ENCODE data around the gene CRADD. TPM values are rescaled to one million over a fixed set of nuclear protein-coding genes. Genes with fewer than 3 reads are reported as not detected.

The CRADD gene
- total RNA-seq, 1 donor from 2014 or later = 10.7 TPM

- peaks cover 49% of the 10 kb centered on the region for H3K4me1 Mint-ChIP-seq (ENCODE audit: low read depth)
- no peak for DNase-seq (ENCODE audit: low spot score)
- peaks cover 22% of the 10 kb centered on the region for H3K36me3 Mint-ChIP-seq (ENCODE audit: low read depth)
- intact Hi-C loops (cut with micrococcal nuclease) = loop anchor here (1.0 to 5.0 kb wide), 6 partner anchors 9 to 275 kb away; partner anchors contain the start of gene SOCS2
- peaks cover 19% of the 10 kb centered on the region for H3K9me3 Mint-ChIP-seq
- H3K4me3 Mint-ChIP-seq (ENCODE audit: low read depth) = no peak overlapping the region
- H3K27ac Mint-ChIP-seq = peak overlapping the region; percentile 81
- H3K27me3 Mint-ChIP-seq (ENCODE audit: low read depth) = peaks cover 4% of the 10 kb centered on the region
Measured at GRCh38 chr12:93846936-93847516, 169.9 kb downstream of the CRADD start.

DNA sequence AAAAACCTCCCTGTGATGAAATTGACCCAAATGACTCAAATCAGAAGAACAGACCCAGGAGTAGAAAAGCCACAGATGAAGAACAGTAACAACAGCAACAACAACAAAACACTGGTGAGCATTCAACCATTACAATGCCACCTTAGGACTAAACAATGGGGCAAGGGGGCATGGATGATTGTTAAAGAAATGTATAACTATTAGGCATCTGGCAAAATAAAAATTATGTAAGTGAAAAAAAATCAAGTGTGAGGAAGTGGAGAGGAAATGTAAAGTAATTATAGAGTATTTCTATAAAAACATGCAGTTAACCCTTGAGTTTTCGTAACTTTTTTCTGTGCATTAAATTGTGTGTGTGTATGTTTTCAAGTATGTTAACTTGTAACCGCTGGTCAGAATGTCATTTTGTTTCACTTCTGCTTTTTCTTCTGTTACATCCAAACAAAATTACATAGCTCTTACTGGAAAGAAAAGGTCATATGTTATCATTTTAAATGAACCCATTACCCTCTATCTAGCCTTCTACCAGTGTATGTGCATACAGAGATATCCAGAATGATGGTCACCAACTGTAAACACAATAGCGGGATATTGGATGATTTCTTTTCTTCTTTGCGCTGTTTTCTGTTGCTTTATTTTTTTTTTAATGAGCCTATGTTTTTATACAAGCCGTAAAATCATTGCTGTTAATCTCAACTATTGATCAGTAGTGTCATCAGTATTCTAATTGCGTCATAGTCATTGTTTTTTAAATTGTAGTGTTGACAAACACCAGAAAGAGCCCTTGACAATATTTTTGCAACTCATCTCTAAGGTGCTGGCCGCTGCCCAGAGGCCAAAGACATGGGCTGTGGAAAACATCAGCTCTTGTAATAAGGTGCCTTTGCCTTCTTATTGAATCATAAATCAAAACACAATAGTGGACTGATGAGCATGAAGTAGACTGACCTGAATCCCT is 170.6 kb downstream of the CRADD start:
- peak overlapping the region; percentile 40 for H3K4me3 Mint-ChIP-seq (ENCODE audit: low read depth)
- H3K4me1 Mint-ChIP-seq (ENCODE audit: low read depth) = peaks cover 54% of the 10 kb centered on the region
- intact Hi-C loops (cut with micrococcal nuclease) = loop anchor here (1.0 to 5.0 kb wide), 7 partner anchors 9 to 275 kb away; partner anchors contain the start of genes CRADD and SOCS2
- peak overlapping the region; percentile 81 for H3K27ac Mint-ChIP-seq
- DNase-seq (ENCODE audit: low spot score) = no peak
- H3K9me3 Mint-ChIP-seq = peaks cover 19% of the 10 kb centered on the region
- H3K36me3 Mint-ChIP-seq (ENCODE audit: low read depth) = peaks cover 22% of the 10 kb centered on the region
- no peaks in the 10 kb centered on the region for H3K27me3 Mint-ChIP-seq (ENCODE audit: low read depth)

DNA sequence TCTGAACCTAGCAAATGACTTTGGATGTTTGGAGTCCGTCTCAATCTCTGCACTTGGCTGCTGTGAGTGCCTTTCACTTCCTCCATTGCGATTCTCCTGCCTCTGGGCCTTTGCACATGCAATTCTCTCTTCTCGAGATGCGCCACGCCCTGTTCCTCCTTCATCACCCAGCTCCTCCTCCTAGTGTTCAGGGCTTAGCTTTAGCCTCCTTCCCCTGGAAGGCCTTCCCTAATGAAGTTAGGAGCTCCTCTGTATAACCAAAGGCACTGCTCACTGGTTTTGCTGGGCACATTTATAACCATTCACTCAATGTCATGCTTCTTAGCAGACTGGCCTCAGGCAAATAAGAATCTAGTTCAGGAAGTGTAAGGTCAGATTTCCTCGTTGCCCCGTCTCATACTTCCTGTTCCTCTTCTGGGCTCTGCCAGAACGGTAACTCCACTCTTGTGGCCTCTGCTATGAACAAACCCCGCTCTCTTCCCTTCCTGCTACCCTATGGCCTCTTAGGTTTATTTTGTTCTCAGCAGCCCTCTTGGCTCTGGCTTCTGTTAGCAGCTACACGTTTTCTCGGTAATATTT is 171.4 kb downstream of the CRADD start:
- Mint-ChIP-seq H3K27ac (peak overlapping the region; percentile 60), H3K27me3 (ENCODE audit: low read depth) (no peaks in the 10 kb centered on the region), H3K36me3 (ENCODE audit: low read depth) (peaks cover 22% of the 10 kb centered on the region), H3K9me3 (peaks cover 19% of the 10 kb centered on the region), H3K4me1 (ENCODE audit: low read depth) (peaks cover 59% of the 10 kb centered on the region), H3K4me3 (ENCODE audit: low read depth) (no peak overlapping the region)
- DNase-seq (ENCODE audit: low spot score) = no peak
- intact Hi-C loops (cut with micrococcal nuclease) = loop anchor here (2.0 to 5.0 kb wide), 3 partner anchors 81 to 276 kb away; partner anchors contain the start of genes CRADD and SOCS2

GRCh38 chr12:93849946-93850345 is 172.8 kb downstream of the CRADD start:
- no peak for DNase-seq (ENCODE audit: low spot score)
- H3K4me3 Mint-ChIP-seq (ENCODE audit: low read depth) = no peak overlapping the region
- intact Hi-C loops (cut with micrococcal nuclease) = loop anchor here (2.0 to 5.0 kb wide), 4 partner anchors 83 to 278 kb away; partner anchors contain the start of genes CRADD and SOCS2
- no peak overlapping the region for H3K27ac Mint-ChIP-seq
- H3K36me3 Mint-ChIP-seq (ENCODE audit: low read depth) = peaks cover 22% of the 10 kb centered on the region
- peaks cover 66% of the 10 kb centered on the region for H3K4me1 Mint-ChIP-seq (ENCODE audit: low read depth)
- no peaks in the 10 kb centered on the region for H3K27me3 Mint-ChIP-seq (ENCODE audit: low read depth)
- peaks cover 19% of the 10 kb centered on the region for H3K9me3 Mint-ChIP-seq

- intact Hi-C loops (cut with micrococcal nuclease) = loop anchor here (1.0 to 2.0 kb wide), 2 partner anchors 65 to 252 kb away; no protein-coding TSS in a partner anchor
- H3K4me3 Mint-ChIP-seq (ENCODE audit: low read depth) = no peak overlapping the region
- peaks cover 19% of the 10 kb centered on the region for H3K9me3 Mint-ChIP-seq
- H3K27me3 Mint-ChIP-seq (ENCODE audit: low read depth) = no peaks in the 10 kb centered on the region
- no peak for DNase-seq (ENCODE audit: low spot score)
- peak overlapping the region; percentile 45 for H3K27ac Mint-ChIP-seq
- peaks cover 22% of the 10 kb centered on the region for H3K36me3 Mint-ChIP-seq (ENCODE audit: low read depth)
- H3K4me1 Mint-ChIP-seq (ENCODE audit: low read depth) = peaks cover 71% of the 10 kb centered on the region
Measured at GRCh38 chr12:93850481-93851256, 173.5 kb downstream of the CRADD start.

- DNase-seq (ENCODE audit: low spot score) = peak; percentile 56
- Mint-ChIP-seq H3K4me3 (ENCODE audit: low read depth) (peak overlapping the region; percentile 7), H3K27me3 (ENCODE audit: low read depth) (no peaks in the 10 kb centered on the region), H3K36me3 (ENCODE audit: low read depth) (peaks cover 20% of the 10 kb centered on the region), H3K9me3 (peaks cover 19% of the 10 kb centered on the region), H3K27ac (peak overlapping the region; percentile 45), H3K4me1 (ENCODE audit: low read depth) (peaks cover 73% of the 10 kb centered on the region)
- intact Hi-C loops (cut with micrococcal nuclease) = loop anchor here (1.0 to 2.0 kb wide), 2 partner anchors 66 to 252 kb away; no protein-coding TSS in a partner anchor
Measured at GRCh38 chr12:93851257-93851671, 174.1 kb downstream of the CRADD start.

GRCh38 chr12:93852173-93852591 is 175.0 kb downstream of the CRADD start:
- Mint-ChIP-seq H3K27ac (no peak overlapping the region), H3K36me3 (ENCODE audit: low read depth) (peaks cover 17% of the 10 kb centered on the region), H3K9me3 (peaks cover 19% of the 10 kb centered on the region), H3K4me3 (ENCODE audit: low read depth) (no peak overlapping the region), H3K4me1 (ENCODE audit: low read depth) (peaks cover 75% of the 10 kb centered on the region), H3K27me3 (ENCODE audit: low read depth) (no peaks in the 10 kb centered on the region)
- intact Hi-C loops (cut with micrococcal nuclease) = no loop called here
- DNase-seq (ENCODE audit: low spot score) = no peak

- H3K27me3 Mint-ChIP-seq (ENCODE audit: low read depth) = no peaks in the 10 kb centered on the region
- intact Hi-C loops (cut with micrococcal nuclease) = no loop called here
- H3K4me1 Mint-ChIP-seq (ENCODE audit: low read depth) = peaks cover 63% of the 10 kb centered on the region
- no peak overlapping the region for H3K4me3 Mint-ChIP-seq (ENCODE audit: low read depth)
- H3K36me3 Mint-ChIP-seq (ENCODE audit: low read depth) = peaks cover 9% of the 10 kb centered on the region
- peaks cover 5% of the 10 kb centered on the region for H3K9me3 Mint-ChIP-seq
- no peak for DNase-seq (ENCODE audit: low spot score)
- no peak overlapping the region for H3K27ac Mint-ChIP-seq
Measured at GRCh38 chr12:93853698-93854478, 176.7 kb downstream of the CRADD start.

DNA sequence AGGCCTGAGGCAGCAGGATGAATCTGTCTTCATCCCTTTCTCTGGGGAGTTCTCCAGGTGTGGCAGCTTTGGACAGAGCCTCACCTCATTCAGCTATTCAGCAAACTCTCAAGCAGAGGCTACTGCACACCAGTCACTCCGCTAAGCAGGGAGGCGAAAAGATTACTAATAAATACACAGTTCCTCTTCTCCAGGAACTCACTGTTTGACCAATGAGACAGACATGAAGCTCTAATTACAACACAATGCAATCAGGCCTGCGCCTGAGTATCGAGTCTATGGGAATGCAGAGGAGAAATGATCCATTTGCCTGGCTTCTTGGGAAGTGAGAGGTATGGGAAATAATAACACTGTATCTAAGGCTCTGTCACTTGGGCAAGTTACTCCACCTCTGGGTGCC is 178.1 kb downstream of the CRADD start:
- H3K9me3 Mint-ChIP-seq = peaks cover 2% of the 10 kb centered on the region
- peaks cover 56% of the 10 kb centered on the region for H3K4me1 Mint-ChIP-seq (ENCODE audit: low read depth)
- DNase-seq (ENCODE audit: low spot score) = no peak

GRCh38 chr12:93856611-93857010 is 179.4 kb downstream of the CRADD start:
- intact Hi-C loops (cut with micrococcal nuclease) = loop anchor here (1.0 to 5.0 kb wide), 2 partner anchors 9 to 41 kb away; no protein-coding TSS in a partner anchor
- Mint-ChIP-seq H3K27me3 (ENCODE audit: low read depth) (no peaks in the 10 kb centered on the region), H3K4me1 (ENCODE audit: low read depth) (peaks cover 53% of the 10 kb centered on the region), H3K9me3 (no peaks in the 10 kb centered on the region), H3K36me3 (ENCODE audit: low read depth) (no peaks in the 10 kb centered on the region), H3K27ac (peak overlapping the region; percentile 74), H3K4me3 (ENCODE audit: low read depth) (no peak overlapping the region)
- no peak for DNase-seq (ENCODE audit: low spot score)

More for the DNA sequence above, 178.1 kb downstream of the CRADD start:
- no peaks in the 10 kb centered on the region for H3K27me3 Mint-ChIP-seq (ENCODE audit: low read depth)
- H3K4me3 Mint-ChIP-seq (ENCODE audit: low read depth) = no peak overlapping the region
- H3K27ac Mint-ChIP-seq = no peak overlapping the region
- intact Hi-C loops (cut with micrococcal nuclease) = loop anchor here (5.0 kb wide), 1 partner anchor 42 kb away; no protein-coding TSS in a partner anchor
- peaks cover 1% of the 10 kb centered on the region for H3K36me3 Mint-ChIP-seq (ENCODE audit: low read depth)

- no peaks in the 10 kb centered on the region for H3K36me3 Mint-ChIP-seq (ENCODE audit: low read depth)
- intact Hi-C loops (cut with micrococcal nuclease) = loop anchor here (5.0 kb wide), 1 partner anchor 40 kb away; no protein-coding TSS in a partner anchor
- H3K4me3 Mint-ChIP-seq (ENCODE audit: low read depth) = no peak overlapping the region
- peaks cover 46% of the 10 kb centered on the region for H3K4me1 Mint-ChIP-seq (ENCODE audit: low read depth)
- DNase-seq (ENCODE audit: low spot score) = no peak
- no peaks in the 10 kb centered on the region for H3K9me3 Mint-ChIP-seq
- H3K27me3 Mint-ChIP-seq (ENCODE audit: low read depth) = no peaks in the 10 kb centered on the region
- no peak overlapping the region for H3K27ac Mint-ChIP-seq
Measured at GRCh38 chr12:93857279-93857938, 180.2 kb downstream of the CRADD start.
